T follicular helper cell (primary cell): ENCODE measurements around the gene BMPER.

Source experiments
- DNase-seq: peaks from one replicate; pipeline ENCODE4 v3.0.0-alpha.2; 2020; ENCODE audit warnings: low read depth

Gene BMPER

DNA sequence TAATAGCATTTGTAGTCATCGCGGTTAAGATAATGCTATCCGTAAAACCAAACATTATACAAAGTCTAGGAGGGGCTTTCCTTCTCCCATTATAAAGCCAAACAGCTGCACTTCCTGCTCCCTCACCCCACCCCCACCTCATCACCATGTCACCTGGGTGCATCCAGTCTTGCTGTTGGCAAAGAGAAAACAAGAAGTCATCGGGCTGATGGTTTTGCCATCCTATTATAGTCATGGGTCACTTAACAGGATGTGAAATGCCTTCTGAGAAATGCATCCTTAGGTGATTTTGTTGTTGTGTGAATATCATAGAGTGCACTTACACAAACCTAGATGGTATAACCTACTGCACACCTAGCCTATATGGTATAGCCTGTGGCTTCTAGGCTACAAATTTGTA is 157.0 kb downstream of the BMPER start:
- DNase-seq, result no peak

- no peak for DNase-seq
Measured at GRCh38 chr7:34062826-34063225, 157.5 kb downstream of the BMPER start.

DNA sequence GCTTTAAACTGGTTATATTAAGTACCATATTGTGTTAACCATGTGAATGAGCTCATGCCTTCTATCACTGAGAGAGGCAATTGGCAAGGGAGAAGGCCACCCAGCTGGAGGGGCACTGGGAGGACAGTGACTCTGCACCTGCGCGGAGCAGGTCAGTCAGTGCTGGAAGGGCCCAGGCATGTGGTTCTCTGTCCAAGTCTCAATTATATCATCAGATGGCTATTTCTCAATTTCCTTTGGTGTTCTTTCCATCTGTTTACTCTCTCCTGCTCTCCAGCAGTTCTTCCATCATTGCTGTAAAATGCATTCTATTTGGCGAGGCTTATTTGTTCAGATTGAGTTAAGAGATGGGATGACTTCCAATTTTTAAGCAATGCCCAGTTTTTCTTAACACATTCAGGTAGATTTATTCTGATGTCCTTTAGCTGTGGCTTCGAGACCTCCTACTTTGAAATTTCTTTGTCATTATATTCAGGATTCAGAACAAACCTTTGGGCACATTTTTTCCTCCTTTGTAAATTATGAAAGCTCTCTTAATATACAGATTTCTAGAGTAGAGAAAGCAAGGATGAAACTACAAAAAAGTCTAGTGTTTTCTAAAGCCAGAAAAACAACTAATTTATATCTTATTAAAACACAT is 159.3 kb downstream of the BMPER start:
- DNase-seq, result no peak

DNA sequence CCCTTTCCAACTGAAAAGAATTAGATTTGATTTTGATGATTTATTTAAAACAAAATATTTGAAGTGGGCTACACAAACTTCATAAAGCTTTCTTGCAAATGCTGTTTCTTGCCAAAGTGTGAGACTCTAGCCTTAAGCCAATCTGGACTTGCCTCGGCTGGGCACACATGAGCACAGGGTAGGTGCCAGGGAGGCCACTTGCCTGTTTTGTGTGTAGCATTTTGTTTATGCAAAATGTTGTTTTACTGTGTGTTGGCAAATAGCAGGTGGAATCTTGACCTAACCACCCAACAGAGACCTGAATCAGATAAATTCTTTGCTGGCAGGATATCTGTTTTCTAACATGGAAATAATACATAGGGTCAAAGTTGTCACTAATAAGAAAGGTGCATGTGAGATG is 161.1 kb downstream of the BMPER start:
- no peak for DNase-seq

DNA sequence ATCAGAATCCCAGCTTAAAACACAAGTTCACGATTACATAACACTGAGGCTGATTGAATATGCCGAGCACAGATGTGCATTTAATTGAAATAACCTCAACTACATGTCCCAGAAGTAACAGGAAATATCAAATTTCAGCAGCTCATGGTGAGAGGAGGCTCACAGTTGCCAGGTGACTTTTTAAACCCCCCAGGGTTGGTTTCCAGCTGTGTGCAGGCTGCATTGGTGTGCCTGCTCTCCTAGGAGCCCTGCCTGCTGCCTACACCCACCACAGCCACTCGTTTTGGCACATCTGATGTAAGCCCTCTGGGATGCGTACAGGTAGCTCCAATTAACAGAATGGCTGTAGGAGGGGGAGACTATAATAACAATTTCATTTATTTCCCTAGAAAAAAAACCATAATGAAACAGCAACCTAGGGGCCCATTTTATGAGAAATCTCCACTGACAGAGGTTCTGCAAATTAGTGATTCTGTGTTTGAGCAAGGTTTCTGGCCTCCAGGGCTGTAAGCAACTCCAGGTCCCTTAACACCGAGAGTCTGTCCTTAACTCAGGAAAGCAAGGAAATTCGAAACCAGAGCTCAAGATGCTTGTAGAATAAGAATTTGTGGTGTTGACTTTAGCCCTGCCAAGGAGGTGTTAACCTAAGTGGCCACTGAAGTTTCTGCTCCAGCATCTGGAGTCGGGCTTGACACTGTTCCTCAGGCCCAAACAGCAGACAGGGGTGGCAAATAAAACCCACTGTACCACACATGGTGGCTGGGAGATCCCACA is 161.9 kb downstream of the BMPER start:
- no peak for DNase-seq

DNA sequence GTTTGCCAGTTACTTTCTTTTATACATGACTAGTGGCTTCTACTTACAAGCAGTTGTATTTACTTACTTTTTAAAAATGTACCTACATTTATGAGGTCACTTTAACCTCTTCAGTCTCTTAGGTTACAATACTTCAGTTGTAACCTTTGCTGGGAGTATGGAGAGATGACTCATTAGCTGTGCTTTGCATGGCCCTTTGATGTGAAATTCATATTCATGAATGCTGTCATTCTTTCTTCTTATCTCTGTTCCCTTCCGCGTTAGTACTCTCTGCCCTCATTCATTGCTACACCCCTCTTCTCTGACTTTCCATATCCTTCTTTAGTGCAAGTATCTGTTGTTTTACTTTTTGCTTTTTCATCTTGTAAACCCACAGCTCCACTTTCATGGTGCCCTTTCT is 164.3 kb downstream of the BMPER start:
- DNase-seq, result no peak

DNA sequence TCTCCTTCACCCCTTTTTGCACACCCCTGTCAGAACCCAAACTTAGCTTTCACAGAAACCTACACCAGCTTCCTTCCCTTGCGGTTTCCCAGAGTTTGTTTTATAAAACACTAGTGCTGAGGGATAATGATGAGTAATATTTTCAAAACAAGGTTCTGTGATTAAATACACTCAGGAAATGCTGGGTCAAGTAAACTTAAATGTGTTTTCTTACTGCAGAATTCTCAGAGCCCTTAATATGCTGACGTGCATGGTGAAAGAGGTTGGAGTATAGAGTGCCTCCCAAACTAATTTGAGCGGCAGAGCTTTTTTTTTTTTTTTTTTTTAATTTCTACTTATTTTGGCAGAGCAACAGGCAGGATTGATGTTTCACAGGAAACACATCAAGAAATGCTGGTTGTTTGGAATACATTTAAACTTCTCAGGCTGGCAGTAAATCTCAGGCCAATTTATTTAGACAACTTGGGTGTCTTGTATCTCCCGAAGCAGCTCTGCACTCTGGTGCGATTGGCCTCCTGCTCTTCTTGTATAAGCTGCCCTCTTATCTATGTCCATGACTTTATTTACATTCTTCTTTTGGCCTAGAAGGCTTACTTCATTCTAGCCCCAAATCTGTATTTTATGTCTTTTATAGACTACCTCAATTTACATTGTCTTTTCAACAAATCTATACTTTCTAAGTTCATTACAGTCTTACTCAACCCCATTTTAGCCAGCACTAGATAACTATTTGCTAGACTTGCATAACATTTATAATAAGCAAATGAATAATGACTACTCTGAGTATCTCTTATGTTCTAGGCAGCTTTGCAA is 165.4 kb downstream of the BMPER start:
- DNase-seq, result no peak

- DNase-seq, result no peak
Measured at GRCh38 chr7:34073676-34074075, 168.3 kb downstream of the BMPER start.

DNA sequence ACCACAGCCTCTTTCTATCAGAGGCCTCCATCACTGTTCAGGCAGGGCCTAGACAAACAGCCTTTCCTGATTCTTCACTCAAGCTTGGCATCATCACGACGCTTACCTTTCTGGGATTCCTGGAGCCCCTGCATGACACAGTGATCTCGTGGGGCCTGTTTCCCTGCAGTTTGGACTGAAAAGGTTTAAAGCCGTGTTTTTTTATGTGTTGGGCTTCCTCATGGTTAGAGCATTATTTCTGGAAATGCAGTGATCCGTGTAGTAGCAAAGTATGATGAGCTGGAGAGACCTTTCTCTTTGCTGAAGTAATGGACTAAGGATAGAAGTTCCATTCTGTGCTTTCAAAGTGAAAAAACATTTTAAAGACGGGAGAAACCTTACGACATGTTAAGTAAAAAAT is 169.1 kb downstream of the BMPER start:
- no peak for DNase-seq

DNA sequence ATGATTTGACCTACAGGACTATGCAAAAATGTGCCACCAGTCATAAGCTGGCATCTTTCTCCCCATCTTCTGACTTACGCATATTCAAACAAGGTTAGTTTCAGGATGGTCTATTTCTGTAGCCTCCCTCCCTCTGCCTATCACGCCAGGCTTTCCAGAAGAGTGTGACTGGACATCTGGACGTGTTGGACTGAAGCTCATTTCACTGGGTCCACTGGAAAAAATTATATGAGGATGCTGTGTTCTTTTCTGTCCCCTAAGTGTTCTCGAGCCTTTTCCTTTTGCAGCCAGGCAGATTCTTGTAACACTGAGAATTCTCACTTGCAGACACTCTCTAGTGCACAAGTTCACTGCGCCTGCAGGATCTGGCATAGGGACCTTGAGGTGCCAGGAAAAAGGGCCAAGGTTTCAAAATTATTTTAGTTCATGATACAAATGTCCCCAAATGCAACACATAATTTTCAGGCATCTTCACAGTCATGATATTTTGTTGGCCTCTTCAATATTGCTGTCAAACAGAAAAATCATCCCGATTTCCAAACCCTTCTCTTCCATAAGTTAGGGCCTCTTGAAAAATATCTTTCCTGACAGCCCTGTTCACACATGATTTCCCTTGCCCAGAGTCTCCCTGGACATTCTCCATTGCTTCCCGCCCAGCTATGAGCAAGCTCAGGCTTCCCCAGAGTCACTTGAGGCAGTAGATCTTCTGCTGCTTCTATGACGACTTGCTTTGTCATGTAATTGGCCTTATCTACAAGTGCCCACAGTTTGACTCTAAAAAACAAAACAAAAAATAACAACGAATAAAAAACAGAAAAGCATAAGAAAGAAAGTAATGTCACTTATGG is 170.4 kb downstream of the BMPER start:
- no peak for DNase-seq

GRCh38 chr7:34077168-34077567 is 171.8 kb downstream of the BMPER start:
- DNase-seq, result no peak

GRCh38 chr7:34078864-34079263 is 173.5 kb downstream of the BMPER start:
- no peak for DNase-seq

GRCh38 chr7:34080513-34080912 is 175.2 kb downstream of the BMPER start:
- DNase-seq, result no peak

DNA sequence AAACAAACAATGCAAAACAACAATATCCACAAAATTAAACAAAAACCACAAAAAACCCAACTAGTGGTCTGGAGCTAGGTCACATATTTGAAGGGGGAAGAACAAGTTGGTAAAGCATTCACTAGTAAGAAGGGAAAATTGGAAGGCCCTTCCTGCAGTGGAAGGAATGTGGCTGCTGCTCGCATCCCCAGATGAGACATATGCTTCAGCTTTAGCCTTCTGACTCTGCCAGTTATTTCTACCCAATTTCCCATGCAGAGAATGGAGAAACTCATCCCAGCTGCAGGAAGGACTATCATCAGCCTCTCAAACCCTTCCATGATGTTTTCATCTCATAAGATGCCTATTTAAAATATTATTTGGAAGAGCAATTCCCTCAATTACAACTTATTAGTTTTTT is 176.6 kb downstream of the BMPER start:
- no peak for DNase-seq

DNA sequence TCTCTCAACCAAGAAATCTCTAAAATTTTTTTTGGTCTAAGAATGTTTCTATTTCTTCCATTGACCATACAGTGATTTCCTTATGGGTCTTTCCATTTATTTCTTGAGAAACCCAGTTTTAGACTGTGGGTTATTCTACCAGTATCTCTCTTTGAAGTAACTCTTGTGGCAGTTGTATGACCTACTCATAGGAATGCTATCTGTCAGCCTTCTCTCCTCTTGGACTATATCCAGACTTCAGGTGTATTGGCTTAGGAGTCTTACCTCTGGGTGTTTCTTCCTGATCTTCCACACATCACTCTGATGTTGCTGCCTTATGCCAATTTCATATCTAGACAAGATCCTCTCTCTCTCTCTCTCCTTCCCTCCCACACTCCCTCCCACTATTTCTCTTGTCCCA is 178.1 kb downstream of the BMPER start:
- no peak for DNase-seq

DNA sequence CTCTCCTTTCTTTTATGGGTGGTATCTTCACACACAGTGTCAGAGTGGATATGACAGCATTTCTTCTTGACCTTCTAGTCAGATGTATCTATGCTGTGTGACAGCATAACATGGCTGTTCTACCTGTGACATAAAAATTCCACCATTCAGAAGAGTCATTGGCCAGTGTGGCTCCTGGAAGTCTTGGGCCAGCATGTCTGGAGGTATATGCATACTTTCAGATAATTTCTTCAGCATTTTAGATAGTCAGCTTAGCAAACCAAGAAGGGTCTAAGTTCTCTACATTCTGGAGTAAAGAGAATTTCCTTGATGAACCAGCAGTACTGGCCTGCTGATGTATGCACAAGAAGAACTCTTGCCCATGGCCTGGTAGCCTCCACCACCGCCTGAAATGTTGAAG is 179.3 kb downstream of the BMPER start:
- no peak for DNase-seq

- DNase-seq, result no peak
Measured at GRCh38 chr7:34086064-34086463, 180.7 kb downstream of the BMPER start.

GRCh38 chr7:34086981-34087380 is 181.6 kb downstream of the BMPER start:
- no peak for DNase-seq

- no peak for DNase-seq
Measured at GRCh38 chr7:34087892-34088891, 182.9 kb downstream of the BMPER start.

GRCh38 chr7:34090816-34091215 is 185.5 kb downstream of the BMPER start:
- DNase-seq, result no peak
